H9 (cell line): Measurements from ENCODE around the gene SEPHS1. TPM values are rescaled to one million over a fixed set of nuclear protein-coding genes. Genes with fewer than 3 reads are reported as not detected.

Source experiments
- DNase-seq: peaks from one replicate; pipeline ENCODE4 v3.0.0-alpha.2; 2017
- H2AFZ ChIP-seq: one replicate; pipeline ENCODE4 v1.6.1; 2013; ENCODE audit warnings: mild to moderate bottlenecking, low read length, control low read depth, moderate library complexity
- H2AK5ac ChIP-seq: 2 replicates; pipeline ENCODE4 v1.6.1; 2013; ENCODE audit warnings: low read length, control low read depth, mixed read lengths; ENCODE audit not compliant: insufficient read length
- H2BK120ac ChIP-seq: one replicate; pipeline ENCODE4 v1.6.1; 2013; ENCODE audit warnings: low read depth, mild to moderate bottlenecking, low read length, control low read depth, inconsistent platforms; ENCODE audit not compliant: poor library complexity, severe bottlenecking
- H2BK12ac ChIP-seq: 2 replicates; pipeline ENCODE4 v1.6.1; 2013; ENCODE audit warnings: low read length, control low read depth, mixed read lengths, low read depth; ENCODE audit not compliant: insufficient read length
- H2BK15ac ChIP-seq: 2 replicates; pipeline ENCODE4 v1.6.1; 2013; ENCODE audit warnings: low read depth, low read length, control low read depth
- H2BK20ac ChIP-seq: one replicate; pipeline ENCODE4 v1.6.1; 2013; ENCODE audit warnings: low read depth, mild to moderate bottlenecking, low read length, control low read depth, inconsistent platforms; ENCODE audit not compliant: poor library complexity, severe bottlenecking
- H2BK5ac ChIP-seq: 2 replicates; pipeline ENCODE4 v1.6.1; 2013; ENCODE audit warnings: low read length, control low read depth, mixed read lengths; ENCODE audit not compliant: insufficient read length
- H3K14ac ChIP-seq: 2 replicates; pipeline ENCODE4 v1.6.1; 2013; ENCODE audit warnings: low read length, control low read depth; ENCODE audit not compliant: insufficient read depth
- H3K18ac ChIP-seq: 2 replicates; pipeline ENCODE4 v1.6.1; 2013; ENCODE audit warnings: low read depth, mild to moderate bottlenecking, mixed read lengths, low read length, control low read depth; ENCODE audit not compliant: insufficient read length
- H3K23ac ChIP-seq: 2 replicates; pipeline ENCODE4 v1.6.1; 2013; ENCODE audit warnings: low read length, control low read depth, mixed read lengths, low read depth; ENCODE audit not compliant: insufficient read length
- H3K23me2 ChIP-seq: 2 replicates; pipeline ENCODE4 v1.6.1; 2013; ENCODE audit warnings: low read depth, mild to moderate bottlenecking, mixed read lengths, low read length, control low read depth; ENCODE audit not compliant: insufficient read length, poor library complexity, severe bottlenecking
- H3K27ac ChIP-seq: 2 replicates; pipeline ENCODE4 v1.5.1; 2013; ENCODE audit warnings: low read length, control low read depth, mixed read lengths, low read depth; ENCODE audit not compliant: insufficient read length
- H3K27me3 ChIP-seq: 2 replicates; pipeline ENCODE4 v1.6.1; 2013; ENCODE audit warnings: low read length, control low read depth, inconsistent platforms; ENCODE audit not compliant: insufficient read depth
- H3K4ac ChIP-seq: 2 replicates; pipeline ENCODE4 v1.6.1; 2013; ENCODE audit warnings: low read depth, mild to moderate bottlenecking, control low read depth, inconsistent platforms, low read length, moderate library complexity
- H3K4me1 ChIP-seq: 2 replicates; pipeline ENCODE4 v1.6.1; 2013; ENCODE audit warnings: low read length, control low read depth, inconsistent platforms; ENCODE audit not compliant: insufficient read depth
- H3K4me2 ChIP-seq: 2 replicates; pipeline ENCODE4 v1.6.1; 2013; ENCODE audit warnings: low read length, control low read depth, mixed read lengths; ENCODE audit not compliant: insufficient read length, insufficient read depth
- H3K56ac ChIP-seq: 2 replicates; pipeline ENCODE4 v1.6.1; 2013; ENCODE audit warnings: low read depth, mild to moderate bottlenecking, mixed read lengths, low read length, control low read depth; ENCODE audit not compliant: insufficient read length
- H3K79me1 ChIP-seq: 2 replicates; pipeline ENCODE4 v1.6.1; 2013; ENCODE audit warnings: low read depth, mild to moderate bottlenecking, moderate library complexity, low read length, control low read depth, inconsistent platforms; ENCODE audit not compliant: insufficient read depth, poor library complexity, severe bottlenecking
- H3K79me2 ChIP-seq: 2 replicates; pipeline ENCODE4 v1.6.1; 2013; ENCODE audit warnings: low read length, control low read depth, inconsistent platforms; ENCODE audit not compliant: insufficient read depth
- H3K9ac ChIP-seq: 2 replicates; pipeline ENCODE4 v1.6.1; 2013; ENCODE audit warnings: low read length, control low read depth, mixed read lengths; ENCODE audit not compliant: insufficient read length; ENCODE audit errors: extremely low read depth
- H3K9me3 ChIP-seq: one replicate; pipeline ENCODE4 v1.6.1; 2013; ENCODE audit warnings: low read depth, low read length, inconsistent platforms; ENCODE audit not compliant: control insufficient read depth
- H3T11ph ChIP-seq: one replicate; pipeline ENCODE4 v1.6.1; 2013; ENCODE audit warnings: mild to moderate bottlenecking, low read length, control low read depth, inconsistent platforms
- H4K20me1 ChIP-seq: one replicate; pipeline ENCODE4 v1.6.1; 2013; ENCODE audit not compliant: control insufficient read depth, insufficient read length, insufficient read depth
- H4K5ac ChIP-seq: 2 replicates; pipeline ENCODE4 v1.6.1; 2013; ENCODE audit warnings: low read depth, mild to moderate bottlenecking, mixed read lengths, low read length, control low read depth; ENCODE audit not compliant: insufficient read length
- H4K8ac ChIP-seq: replicated peaks from 2 replicates; pipeline ENCODE4 v1.6.1; 2013; ENCODE audit warnings: low read length, control low read depth, mixed read lengths, low read depth; ENCODE audit not compliant: insufficient read length
- H4K91ac ChIP-seq: 2 replicates; pipeline ENCODE4 v1.6.1; 2013; ENCODE audit warnings: low read depth, mild to moderate bottlenecking, moderate library complexity, mixed read lengths, low read length, control low read depth; ENCODE audit not compliant: insufficient read length
- H3K27ac Mint-ChIP-seq, 3 experiments: 2 replicates in 2 of 3; 3 replicates in 1 of 3; pipeline ENCODE4 v1.8.0; 2020 to 2021; ENCODE audit warnings: mixed read lengths in 3 of 3, mild to moderate bottlenecking in 1 of 3, moderate library complexity in 1 of 3
- H3K27me3 Mint-ChIP-seq: 2 replicates; pipeline ENCODE4 v1.8.0; 2021; ENCODE audit warnings: low read depth, mild to moderate bottlenecking, moderate library complexity, mixed read lengths
- H3K36me3 Mint-ChIP-seq, 3 experiments: 2 replicates in 2 of 3; 3 replicates in 1 of 3; pipeline ENCODE4 v1.8.0; 2020 to 2021; ENCODE audit warnings: low read depth in 3 of 3, mixed read lengths in 3 of 3; ENCODE audit not compliant: insufficient read depth in 1 of 3
- H3K4me1 Mint-ChIP-seq, 2 experiments: 2 replicates each; pipeline ENCODE4 v1.8.0; 2020; ENCODE audit warnings: mixed read lengths in 2 of 2
- H3K4me3 Mint-ChIP-seq, 2 experiments: 2 replicates in 1 of 2; 3 replicates in 1 of 2; pipeline ENCODE4 v1.8.0; 2020 to 2021; ENCODE audit warnings: mild to moderate bottlenecking in 2 of 2, mixed read lengths in 2 of 2, moderate library complexity in 1 of 2
- H3K9me3 Mint-ChIP-seq, 2 experiments: 2 replicates in 1 of 2; 3 replicates in 1 of 2; pipeline ENCODE4 v1.8.0; 2020; ENCODE audit warnings: mild to moderate bottlenecking in 2 of 2, mixed read lengths in 2 of 2, moderate library complexity in 1 of 2
- CTCF ChIP-seq: fragments of 200-600 bp; sonication (generic); conservative IDR thresholded peaks from 3 replicates; pipeline ENCODE4 v1.8.0; 2021; ENCODE audit warnings: antibody characterized with exemption, mild to moderate bottlenecking
- WGBS: extraction: QIAGEN DNeasy Blood & Tissue Kit; methylation state at CpG from one replicate; pipeline ENCODE4 v1.1.7; 2013; ENCODE audit warnings: missing lambda C conversion rate, low lambda C conversion rate, mixed read lengths; ENCODE audit not compliant: insufficient read length; ENCODE audit errors: extremely low coverage; 5-methylcytosine and 5-hydroxymethylcytosine counted together
- total RNA-seq: library from RNA; stranded (reverse); gene quantifications from 2 replicates; pipeline ENCODE4 v1.2.1, GENCODE V29; 2021

The SEPHS1 gene
- total RNA-seq, 1 experiment from 2014 or later: 366 TPM

- no peak overlapping the region for H2BK5ac ChIP-seq
- no peaks in the 10 kb centered on the region for H3K36me3 Mint-ChIP-seq
- no peak for TF ChIP-seq CTCF
Observed at GRCh38 chr10:13272164-13272571, 75.9 kb downstream of the SEPHS1 start.

More at GRCh38 chr10:13272164-13272571, 75.9 kb downstream of the SEPHS1 start:
- no peak overlapping the region for H3K4ac ChIP-seq
- H3K23ac ChIP-seq: no peak overlapping the region
- H3K23me2 ChIP-seq: no peaks in the 10 kb centered on the region
- no peak overlapping the region for H3K9ac ChIP-seq
- H3K27ac ChIP-seq: no peak overlapping the region
- Mint-ChIP-seq H3K4me3 (peak overlapping the region in 1 of 2 experiments; percentile 40; a peak in 1 of 5 replicates), H3K27me3 (no peaks in the 10 kb centered on the region), H3K27ac (peak overlapping the region in 2 of 3 experiments; percentile 32 to 72; a peak in 3 of 7 replicates), H3K4me1 (peaks cover 25 to 36% of the 10 kb centered on the region in 2 experiments), H3K9me3 (no peaks in the 10 kb centered on the region)
- H4K20me1 ChIP-seq: no peaks in the 10 kb centered on the region
- no peak overlapping the region for H4K5ac ChIP-seq
- H3T11ph ChIP-seq: no peak overlapping the region
- no peak overlapping the region for H2BK12ac ChIP-seq
- H2BK15ac ChIP-seq: no peak overlapping the region
- H3K18ac ChIP-seq: peak overlapping the region; percentile 61
- no peaks in the 10 kb centered on the region for H3K9me3 ChIP-seq
- H3K79me1 ChIP-seq: no peaks in the 10 kb centered on the region
- H3K14ac ChIP-seq: peak overlapping the region; percentile 79
- no peak overlapping the region for H2AK5ac ChIP-seq
- no peak overlapping the region for H2BK20ac ChIP-seq
- no peaks in the 10 kb centered on the region for H3K79me2 ChIP-seq
- no peak overlapping the region for H2AFZ ChIP-seq
- H3K4me2 ChIP-seq: no peak overlapping the region
- no peaks in the 10 kb centered on the region for H3K27me3 ChIP-seq
- WGBS: no CpG with 5 or more reads among the region's 12 CpGs
- no peak overlapping the region for H2BK120ac ChIP-seq
- no peak overlapping the region for H4K8ac ChIP-seq
- H4K91ac ChIP-seq: no peak overlapping the region
- peaks cover 10% of the 10 kb centered on the region; the same call in 1 of the 2 replicates for H3K4me1 ChIP-seq
- H3K56ac ChIP-seq: no peak overlapping the region
- DNase-seq: peak; percentile 39
